ENCODE results near the gene TBC1D8.

GRCh38 chr2:101130081-101130480 is 21.1 kb downstream of the TBC1D8 start:
- no peak for TF ChIP-seq TSC22D2 (CRISPR knock-in tag; IDR thresholded peaks at IDR 0.05; ENCODE audit: borderline replicate concordance)
- no peak for TF ChIP-seq NFE2 (CRISPR knock-in tag; IDR thresholded peaks at IDR 0.05)
- no peak for TF ChIP-seq ZNF605 (CRISPR knock-in tag; IDR thresholded peaks at IDR 0.05)
- no peak for TF ChIP-seq CREB1 (IDR thresholded peaks at IDR 0.05)
- TF ChIP-seq CREB1 (CRISPR knock-in tag; IDR thresholded peaks at IDR 0.05) = no peak
- no peak for TF ChIP-seq ZNF678 (CRISPR knock-in tag; IDR thresholded peaks at IDR 0.05)
- TF ChIP-seq ZNF792 (CRISPR knock-in tag; IDR thresholded peaks at IDR 0.05) = no peak
- TF ChIP-seq HNF4A (CRISPR knock-in tag; IDR thresholded peaks at IDR 0.05) = no peak

Data from HepG2 (cell line).